ENCODE results near the gene PABPN1L.

The PABPN1L gene

DNA sequence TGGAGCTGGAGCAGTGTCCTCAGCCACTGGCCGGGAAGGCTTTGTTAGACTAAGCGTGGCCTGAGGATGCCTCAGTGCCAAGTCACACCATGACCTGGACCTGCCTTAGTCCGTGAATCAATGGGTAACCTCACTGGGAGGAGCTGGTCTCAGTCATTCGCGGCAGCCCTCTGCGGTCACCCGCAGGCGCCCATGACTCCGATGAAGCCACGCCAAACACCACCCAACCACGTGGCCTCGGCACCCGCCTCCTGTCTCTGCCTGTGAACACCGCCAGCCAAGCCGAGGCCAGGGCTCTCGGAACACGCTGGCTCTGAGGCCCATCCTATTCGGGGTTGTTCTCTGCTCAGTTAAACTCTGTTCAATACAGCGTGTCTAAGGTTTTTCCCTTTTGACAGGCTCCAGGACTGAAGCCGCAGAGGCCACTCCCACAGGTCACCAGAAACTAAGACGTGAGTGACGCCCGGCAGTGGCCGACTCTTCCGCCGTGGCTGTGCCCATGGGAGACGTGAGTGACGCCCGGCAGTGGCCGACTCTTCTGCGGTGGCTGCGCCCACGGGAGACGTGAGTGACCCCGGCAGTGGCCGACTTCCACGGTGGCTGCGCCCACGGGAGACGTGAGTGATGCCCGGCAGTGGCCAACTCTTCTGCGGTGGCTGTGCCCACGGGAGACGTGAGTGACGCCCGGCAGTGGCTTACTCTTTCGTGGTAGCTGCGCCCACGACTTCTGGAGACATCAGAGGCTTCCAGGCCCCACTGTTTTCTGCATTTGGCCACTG, 16.8 kb upstream of the PABPN1L start:
- no peak for DNase-seq

DNA sequence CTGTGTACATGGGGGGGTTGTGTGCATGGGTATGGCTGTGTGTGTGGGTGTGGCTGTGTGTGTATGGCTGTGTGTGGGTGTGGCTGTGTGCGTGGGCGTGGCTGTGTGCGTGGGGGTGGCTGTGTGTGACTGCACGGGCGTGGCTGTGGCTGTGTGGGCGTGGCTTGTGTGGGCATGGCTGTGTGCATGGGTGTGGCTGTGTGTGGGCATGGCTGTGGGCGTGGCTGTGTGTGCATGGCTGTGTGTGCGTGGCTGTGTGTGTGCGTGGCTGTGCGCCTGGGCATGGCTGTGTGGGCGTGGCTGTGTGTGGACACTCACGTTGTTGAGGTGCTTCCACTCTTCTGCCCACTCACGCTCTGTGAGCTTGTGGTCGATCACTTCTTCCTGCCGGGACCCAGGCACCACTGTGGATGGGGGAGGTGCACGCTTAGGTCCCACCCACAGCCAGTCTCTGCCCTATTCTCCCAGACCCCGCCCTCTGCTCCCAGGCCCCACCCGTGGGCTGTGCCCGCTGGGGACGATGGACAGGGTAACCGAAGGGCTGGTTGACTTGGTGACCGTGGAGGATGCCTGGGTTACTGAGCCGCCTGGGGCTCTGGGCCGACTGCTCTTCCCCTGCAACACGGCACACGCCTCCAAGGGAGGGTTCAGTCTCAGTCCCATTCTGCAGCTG, 16.0 kb upstream of the PABPN1L start:
- no peak for DNase-seq

DNA sequence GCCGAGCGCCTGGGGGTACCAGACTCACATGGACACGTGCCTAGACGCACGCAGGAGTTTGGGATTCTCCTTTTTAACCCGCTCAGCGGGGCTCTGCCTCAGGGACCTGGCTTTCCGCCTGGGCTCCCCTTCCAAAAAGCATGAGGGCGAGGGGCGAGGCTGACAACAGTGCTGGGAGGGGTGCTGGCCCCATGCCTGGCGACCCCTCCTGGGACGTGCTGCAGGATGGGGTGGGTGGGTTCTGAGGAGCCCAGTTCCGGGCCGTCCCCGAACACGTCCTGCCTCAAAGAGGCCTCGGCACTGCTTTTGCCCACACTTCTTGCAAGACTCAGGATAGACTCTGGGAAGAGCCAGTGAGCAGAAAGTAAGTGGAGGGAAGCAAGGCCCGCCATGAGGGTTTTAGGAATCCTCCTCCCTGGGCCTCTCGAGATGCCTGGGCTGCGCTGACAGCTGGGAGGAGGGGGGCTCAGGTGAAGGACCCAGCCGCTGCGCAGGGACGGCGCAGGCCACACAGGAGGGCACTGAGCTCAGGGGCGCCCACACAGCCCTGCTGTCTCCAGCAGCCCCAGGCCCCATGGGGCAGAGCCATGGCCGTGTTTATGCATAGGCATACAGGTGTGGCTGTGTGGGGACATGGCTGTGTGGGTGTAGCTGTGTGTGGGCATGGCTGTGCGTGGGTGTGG, 15.4 kb upstream of the PABPN1L start:
- DNase-seq: no peak

DNA sequence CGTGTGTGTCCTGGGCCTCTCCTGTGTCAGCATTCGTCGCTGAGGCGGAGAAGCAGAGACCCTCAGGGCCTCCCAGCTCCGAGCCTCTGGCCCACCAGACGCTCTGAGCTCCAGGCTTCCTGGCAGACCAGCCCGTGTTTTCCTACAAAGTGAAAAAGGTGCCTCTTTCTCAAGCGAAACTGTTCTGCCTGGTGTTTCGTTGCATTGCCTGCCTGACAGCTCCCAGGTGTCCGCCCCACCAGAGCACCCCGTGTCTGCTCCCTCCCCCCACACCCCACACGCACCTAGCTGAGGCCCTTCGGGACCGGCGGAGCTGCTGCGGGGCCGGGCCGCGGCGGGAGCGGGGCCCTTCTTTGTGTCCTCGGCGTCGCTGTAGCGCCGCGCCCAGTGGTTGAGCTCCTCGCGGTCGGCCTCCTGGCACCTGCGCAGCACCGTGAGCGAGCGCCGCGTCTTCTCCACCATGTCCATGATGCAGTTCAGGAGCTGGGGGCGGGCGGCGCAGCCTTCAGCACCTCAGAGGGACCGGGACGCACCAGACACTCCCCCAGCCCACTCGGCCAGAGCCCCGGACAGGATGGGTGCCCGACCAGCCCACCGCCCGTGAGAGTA, 14.7 kb upstream of the PABPN1L start:
- no peak for DNase-seq

DNA sequence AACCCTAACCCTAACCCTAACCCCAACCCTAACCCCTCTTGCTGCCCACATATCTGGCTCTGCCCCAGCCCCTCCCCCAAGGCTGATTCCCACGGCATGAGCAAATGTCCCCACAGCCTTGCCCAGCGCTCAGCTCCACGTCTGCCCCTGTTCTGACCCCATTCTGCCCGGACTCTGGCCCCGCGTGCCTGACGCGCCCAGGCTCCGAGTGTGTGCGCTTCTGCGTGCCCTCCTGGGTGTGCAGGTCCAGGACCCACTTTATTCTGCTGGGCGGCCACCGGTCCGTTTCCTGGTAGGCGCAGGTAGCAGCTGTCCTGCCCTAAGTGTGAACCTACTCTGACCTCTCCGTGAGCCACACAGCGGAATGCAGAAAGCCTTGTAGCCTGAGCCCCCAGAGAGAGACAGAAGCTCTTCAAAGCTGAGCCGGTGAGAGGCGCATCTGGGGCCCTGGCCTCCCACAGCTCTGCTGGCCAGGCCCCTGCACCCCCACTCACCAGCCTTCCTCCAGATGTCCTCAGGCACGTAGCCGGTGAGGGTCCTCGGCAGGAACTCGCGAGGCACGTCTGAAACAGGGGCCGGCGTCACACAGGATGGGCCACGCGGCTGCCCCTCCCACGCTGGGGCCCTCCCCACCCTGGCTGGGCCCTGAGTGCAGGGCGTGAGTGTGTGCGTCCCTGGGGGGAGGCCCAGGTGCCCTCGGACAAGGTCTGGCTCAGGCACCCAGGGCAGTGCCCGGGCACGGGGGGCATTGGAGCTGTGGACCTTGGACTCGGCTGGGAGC, 14.0 kb upstream of the PABPN1L start:
- no peak for DNase-seq

DNA sequence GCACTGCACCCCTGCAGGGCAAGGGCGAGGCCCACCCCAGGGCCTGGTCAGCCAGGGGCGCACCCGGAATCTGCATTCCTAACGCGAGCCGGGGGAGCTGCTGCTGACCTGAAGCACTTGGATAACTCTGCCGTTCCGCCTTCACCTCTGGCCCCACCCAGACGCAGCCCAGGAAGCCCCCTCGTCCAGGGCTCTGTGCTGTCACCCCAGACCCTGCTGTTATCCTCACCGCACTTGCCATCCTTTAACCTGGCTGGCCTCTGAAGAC, 13.3 kb upstream of the PABPN1L start:
- no peak for DNase-seq

DNA sequence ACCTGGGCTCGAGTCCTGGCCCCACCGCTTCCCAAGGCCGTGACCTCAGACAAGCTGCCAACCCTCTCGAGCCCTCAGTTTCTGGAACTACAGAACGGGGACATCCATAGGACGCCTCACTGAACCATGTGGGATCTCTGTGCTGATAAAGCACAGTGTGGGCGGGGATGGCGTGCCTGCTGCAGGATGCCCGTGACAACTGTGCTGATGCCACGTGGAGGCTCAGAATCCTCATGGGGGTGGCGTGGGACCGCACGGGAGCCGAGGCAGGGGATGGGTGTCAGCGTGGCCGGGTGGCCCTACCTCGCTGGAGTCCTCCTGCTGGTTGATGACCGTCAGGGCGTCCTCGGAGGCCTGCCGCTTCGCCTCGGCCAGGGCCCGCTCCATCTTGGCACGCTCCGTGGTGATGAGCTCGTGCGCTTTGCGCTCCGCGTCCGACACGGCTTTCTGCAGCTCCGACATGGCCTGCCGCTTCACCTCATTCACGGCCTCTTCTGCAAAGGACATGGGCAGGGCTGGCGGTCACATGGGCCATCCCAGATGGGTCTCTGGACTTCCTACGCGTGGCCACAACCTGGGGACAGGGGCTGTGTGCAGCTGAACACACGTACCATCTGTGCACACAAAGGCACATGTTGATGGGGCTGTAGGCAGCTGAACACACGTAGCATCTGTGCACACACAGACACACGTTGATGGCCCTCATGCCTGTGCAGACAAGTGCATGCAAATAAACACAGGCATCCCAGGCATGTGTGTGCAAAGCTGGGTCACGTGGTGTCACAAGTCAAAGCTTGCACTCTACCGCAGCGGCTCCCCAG, 12.7 kb upstream of the PABPN1L start:
- DNase-seq: no peak

DNA sequence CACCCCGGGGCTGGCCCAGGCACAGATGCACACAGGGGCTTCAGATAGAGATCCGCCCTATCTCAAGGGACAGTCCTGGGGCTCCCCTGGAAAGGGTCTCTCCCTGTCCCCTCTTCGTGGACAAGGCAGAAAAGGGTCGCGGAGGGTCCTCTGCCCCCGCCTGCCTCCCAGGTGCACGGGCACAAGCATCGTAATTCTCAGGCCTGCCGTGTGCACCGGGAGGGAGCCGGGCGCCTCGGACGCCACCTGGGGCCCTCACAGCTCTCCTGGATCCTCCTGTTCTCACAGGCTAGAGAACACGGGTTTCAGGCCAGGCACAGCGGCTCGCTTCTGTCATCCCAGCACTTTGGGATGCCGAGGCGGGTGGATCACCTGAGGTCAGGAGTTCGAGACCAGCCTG, 11.9 kb upstream of the PABPN1L start:
- DNase-seq: no peak

DNA sequence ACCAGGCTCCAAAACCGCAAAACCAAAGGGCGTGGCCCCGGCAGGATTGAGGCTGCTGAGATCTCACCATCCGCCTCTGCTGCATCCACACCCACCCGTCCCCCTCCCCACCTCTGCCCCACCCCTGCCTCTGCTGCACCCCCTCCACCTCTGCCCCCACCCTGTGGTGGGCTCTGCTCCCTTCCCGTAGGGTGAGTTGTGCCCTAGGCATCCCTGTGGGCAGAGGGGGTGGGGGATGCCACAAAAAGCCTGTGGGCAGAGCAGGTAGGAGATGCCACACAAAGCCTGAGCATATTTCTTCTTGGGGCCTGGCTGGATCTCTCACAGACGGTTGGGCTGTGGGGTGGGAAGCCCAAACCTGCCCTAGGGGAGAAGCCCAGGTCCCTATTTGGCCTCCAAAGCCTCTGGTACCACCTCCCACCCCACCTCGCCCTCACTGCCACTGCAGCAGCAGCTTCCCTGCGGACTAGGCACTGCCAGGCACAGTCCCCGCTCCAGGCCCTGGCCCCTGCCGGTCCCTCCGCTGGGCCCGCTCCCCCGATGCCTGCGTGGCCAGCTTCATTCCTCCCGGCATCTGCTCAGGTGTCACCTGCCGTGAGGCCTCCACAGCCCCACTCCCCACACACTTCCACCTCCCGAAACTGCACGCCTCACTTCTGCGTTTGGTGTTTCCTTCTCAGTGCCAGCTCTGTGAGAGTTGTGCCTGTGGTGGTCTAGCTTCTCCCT, 11.3 kb upstream of the PABPN1L start:
- DNase-seq: no peak

DNA sequence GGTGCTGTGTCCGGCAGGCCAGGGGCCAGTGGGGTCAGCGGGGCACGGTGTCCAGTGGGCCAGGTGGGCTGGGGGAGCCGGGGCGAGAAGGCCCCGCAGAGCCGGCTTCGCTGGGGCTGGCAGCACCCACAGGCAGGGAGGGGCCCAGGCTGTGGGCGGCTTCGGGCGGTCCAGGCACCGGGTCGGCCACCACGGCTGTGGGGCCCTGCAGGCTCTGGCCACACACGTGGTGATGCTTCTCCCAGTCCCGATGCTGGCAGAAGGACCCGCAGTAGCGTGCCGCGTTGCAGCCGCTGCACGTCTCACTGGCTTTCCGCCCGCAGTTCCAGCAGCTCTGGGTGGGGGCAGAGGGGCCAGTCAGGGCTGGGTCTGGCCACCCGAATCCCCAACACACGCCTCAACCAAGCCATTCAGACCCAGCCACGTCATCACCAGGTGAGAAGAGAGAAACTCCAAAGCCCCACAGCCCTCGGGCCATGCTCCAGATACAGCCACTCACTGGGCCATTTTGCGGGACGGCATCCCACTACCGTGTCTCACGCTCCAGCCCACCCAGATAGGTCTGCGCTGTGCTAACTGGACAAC, 10.6 kb upstream of the PABPN1L start:
- no peak for DNase-seq

DNA sequence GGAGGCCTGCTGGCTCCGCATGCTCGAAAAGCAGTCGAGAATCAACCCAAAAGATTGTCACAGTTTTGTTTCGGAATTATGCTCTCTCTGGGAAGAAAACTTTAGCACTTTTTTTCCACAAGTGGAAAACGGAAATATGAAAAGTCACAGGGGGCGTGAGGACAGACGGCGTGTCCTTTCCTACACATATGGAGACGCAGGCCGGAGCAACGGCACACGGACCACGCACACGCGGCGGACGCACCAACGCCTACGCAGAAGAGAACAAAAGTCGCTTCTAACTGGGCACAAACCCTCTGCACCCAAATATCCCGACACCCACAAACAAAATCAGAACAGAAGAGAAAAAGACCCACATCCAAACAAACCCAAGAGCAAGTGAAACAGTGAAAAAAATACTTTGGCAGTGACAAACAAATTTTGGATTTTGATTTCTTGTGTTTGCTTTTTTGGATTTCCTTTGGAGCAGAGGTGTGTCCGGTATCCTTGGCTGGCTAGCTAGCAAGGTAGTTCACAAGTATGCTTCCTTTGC, 9.3 kb upstream of the PABPN1L start:
- no peak for DNase-seq

DNA sequence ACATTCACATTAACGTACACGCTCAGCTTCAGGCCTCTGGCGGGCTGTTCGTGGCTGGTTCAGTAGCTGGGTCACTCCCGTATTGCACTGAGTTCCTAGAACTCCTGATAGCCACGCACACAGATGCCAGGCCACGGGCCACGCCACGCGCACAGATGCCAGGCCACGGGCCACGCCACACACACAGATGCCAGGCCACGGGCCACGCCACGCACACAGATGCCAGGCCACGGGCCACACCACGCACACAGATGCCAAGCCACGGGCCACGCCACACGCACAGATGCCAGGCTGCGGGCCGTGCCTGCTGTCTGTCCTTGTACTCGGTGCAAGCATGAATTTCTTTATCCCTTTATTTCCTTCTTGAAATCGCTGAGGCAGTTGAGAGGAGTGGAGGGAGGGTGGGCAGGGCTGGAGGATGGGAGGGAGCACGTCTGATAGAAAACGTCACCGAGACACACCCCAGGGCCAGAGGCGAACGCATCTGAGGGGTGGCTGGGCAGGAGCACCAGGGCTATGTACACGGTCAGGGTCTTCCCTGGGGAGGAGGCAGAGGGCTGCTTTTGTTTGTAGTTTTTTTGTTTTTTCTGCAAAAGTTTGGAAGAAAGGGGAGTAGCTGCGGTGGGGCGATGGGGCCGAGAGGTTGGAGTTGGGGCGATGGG, 8.6 kb upstream of the PABPN1L start:
- DNase-seq: no peak

DNA sequence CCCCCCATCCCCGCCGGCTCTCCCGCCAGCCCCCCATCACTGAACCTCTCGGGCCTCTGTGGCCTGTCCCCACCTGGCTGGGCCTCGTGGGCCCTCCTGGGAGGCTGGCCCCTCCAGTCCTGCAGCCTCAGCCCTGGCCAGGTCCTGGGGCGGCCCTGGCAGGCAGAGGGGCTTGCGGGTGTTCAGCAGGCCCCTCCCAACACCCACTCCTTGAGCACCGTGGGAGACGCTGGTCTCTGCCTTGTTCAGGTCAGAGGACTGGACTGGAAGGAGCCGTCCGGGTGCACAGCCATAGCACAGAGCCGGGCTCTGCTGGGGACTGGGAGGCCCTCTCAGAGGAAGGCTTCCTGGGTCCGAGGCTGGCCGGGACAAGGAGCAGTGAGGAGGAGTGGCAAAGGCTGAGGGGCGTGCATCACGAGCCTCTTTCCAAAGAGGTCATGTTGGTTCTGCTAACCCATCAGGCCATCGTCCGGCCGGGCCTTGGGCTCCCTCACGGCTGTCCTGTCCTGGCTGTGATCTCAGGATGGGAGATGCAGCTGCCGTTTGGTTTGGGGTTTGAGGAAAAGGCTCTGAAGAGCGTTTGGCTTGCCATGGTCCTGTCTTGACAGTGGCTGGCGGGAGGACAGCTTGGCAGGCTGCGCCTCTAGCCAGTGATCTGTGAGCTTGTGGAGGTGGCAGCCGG, 6.3 kb upstream of the PABPN1L start:
- DNase-seq: no peak

DNA sequence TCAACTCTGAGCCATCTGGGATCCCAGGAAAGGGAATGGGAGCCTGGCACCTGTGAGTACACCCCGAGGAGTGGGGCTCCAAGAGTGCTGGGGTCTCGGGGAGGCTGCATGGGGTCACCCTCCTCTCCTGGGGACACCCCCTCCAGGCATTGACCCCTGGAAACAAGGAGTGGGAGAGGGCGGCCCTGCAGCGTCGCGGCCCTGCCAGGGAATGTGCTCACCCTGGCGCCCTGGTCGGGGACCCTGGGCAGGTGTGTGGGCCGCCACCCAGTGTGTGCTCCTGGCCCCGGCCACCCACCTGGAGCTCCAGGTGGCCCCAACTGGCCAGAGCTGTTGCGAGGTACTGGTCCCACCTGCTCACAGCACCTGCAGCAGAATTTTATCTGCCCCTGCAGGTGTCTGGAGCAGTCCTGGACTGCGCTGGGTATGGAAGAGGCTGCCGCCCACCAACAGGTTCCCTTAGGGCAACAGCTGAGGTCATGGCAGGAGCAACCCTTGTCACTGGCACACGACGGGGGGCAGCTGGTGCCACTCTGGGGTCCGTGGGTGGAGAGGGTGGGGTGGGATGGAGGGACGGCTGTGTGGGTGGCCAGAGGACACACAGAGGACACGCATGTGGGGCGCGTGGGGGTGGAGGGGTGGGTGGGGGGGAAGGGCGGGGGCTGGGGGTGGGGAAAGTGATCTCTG, 5.4 kb upstream of the PABPN1L start:
- DNase-seq: no peak

DNA sequence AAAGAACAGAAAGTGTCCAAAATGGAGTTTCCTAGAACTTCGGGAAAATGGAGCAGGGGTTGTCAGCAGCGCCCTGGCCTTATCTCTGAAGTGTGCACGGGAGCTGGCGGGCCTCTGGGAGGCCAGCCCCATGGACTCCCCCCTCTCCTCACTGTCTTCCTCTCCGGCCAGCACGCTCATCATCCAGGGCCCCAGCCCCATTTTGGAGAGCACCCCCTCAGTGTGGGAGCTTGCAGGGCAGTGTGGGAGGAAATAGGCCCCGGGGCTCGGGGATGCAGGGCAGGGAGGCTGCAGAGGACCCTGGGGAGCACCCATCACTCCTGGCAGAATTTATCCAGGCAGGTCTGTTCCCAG, 4.9 kb upstream of the PABPN1L start:
- DNase-seq: no peak

DNA sequence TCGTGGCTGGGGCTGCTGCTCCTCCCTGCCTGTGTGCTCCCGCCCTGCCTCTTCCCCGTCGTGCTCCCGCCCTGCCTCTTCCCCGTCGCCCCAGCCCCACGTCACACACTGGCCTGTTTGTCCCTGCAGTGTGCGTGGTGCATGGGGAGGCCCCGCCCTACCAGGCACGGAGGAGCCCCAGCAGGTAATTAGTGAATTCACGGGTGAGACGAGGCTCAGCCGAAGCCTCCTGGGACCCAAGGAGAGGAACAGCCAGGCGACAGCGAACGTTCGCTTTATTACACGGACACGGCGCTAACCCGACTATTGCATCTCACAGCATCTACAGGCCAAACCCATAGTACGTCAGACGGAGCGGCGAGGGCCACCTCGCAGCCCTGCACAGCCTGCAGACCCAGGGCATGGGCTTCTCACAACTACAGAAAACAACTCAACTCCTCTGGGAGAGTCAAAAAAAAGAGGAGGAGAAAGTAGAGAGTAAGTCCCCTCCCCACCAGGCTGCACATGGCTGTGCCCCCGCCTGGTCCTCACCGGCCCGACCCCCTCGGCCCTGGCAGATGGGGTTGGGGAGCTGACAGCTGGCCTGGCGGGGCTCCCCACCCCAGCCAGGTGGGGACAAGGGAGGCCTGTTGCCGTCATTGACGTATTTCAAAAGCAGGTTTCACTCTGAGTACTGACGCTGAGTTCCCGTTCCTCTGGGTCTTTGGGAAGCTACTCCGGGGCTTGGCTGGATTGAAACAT, 4.3 kb upstream of the PABPN1L start:
- no peak for DNase-seq

DNA sequence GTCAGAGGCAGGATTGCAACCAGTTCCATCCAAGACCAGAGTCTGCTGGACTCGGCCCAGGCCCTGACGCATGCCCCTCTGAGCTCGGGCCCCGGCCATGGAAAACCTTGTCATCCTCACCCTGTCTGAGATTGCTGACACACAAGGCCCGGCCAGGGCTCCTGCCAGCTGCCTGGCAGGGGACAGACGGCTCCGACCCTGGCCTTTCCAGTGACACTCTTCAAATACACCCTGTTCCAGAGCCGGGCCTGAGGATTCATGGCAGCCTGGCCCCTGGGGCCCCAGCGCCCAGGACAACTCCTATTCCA, 3.2 kb upstream of the PABPN1L start:
- DNase-seq: no peak

DNA sequence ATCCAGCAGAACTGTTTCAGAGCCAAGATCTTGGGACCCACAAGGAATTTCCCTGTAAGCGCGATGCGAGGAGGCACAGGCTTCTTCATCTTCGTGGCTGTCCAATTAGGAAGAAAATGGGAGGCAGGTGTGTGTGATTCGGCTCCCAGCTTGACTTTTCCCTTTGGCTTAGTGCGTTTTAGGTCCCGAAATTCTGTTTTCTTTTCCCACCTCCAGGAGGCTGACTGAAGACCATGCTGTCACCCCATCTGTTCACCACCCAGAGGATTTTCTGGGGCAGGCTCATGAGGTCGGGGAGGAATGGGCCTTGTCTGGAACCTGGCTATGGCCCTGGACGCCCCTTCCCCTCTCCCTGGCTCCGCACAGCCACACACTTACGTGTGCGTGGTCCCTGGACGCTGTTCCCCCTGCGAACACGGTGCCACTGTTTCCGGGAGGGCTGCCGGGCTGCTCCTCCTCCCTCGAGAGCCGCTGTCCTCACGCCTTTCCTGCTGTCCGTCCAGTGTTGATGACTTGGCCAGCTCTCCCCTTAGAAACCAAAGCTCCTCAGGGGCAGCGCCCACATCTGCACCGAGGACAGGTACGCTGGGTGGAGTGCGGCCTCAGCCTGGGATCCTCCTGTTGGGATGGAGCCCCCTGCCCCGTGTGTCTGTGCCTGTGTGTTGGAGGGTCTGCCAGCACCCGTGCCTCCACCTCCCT, 2.7 kb upstream of the PABPN1L start:
- DNase-seq: no peak
